Activated naive CD4-positive, alpha-beta T cell treated with anti-CD3 and anti-CD28 coated beads for 36 hours (primary cell): Measurements from ENCODE around the gene CCDC85B. TPM values are rescaled to one million over a fixed set of nuclear protein-coding genes. Genes with fewer than 3 reads are reported as not detected.

Source experiments
- CTCF ChIA-PET: fragments of 350-600 bp; sonication (Branson Sonifier 250); formaldehyde crosslinking; loops from one replicate; lab custom pipeline; 2021; ENCODE audit warnings: antibody characterized with exemption; lab: Charles Lee
- DNase-seq: peaks from one replicate; pipeline ENCODE4 v3.0.0-alpha.2; 2020
- H3K27ac Mint-ChIP-seq: one replicate; pipeline ENCODE4 v1.8.0; 2021; ENCODE audit warnings: mild to moderate bottlenecking, mixed read lengths
- H3K27me3 Mint-ChIP-seq: one replicate; pipeline ENCODE4 v1.8.0; 2021; ENCODE audit warnings: low read depth, mixed read lengths
- H3K36me3 Mint-ChIP-seq: one replicate; pipeline ENCODE4 v1.8.0; 2021; ENCODE audit warnings: low read depth, mixed read lengths
- H3K4me1 Mint-ChIP-seq: one replicate; pipeline ENCODE4 v1.8.0; 2021; ENCODE audit warnings: low read depth, mixed read lengths
- H3K4me3 Mint-ChIP-seq: one replicate; pipeline ENCODE4 v1.8.0; 2021; ENCODE audit warnings: mild to moderate bottlenecking, moderate library complexity, mixed read lengths
- H3K9me3 Mint-ChIP-seq: one replicate; pipeline ENCODE4 v1.8.0; 2021; ENCODE audit warnings: mixed read lengths
- intact Hi-C: fragments of 100-400 bp; cut with micrococcal nuclease; formaldehyde crosslinking; loops from one replicate; pipeline ENCODE4 v1.15.1; 2023
- total RNA-seq, 2 experiments: library from RNA; stranded (reverse); gene quantifications; one replicate each; pipeline ENCODE4 v1.2.3, GENCODE V29; 2021

The CCDC85B gene
- total RNA-seq, 2 experiments from 2014 or later = 27.6 to 29.0 TPM

GRCh38 chr11:65906602-65907001 lies 16.1 kb downstream of the CCDC85B start:
- Mint-ChIP-seq H3K9me3 (no peaks in the 10 kb centered on the region), H3K4me1 (peaks cover 5% of the 10 kb centered on the region), H3K27me3 (peaks cover 5% of the 10 kb centered on the region), H3K36me3 (no peaks in the 10 kb centered on the region), H3K4me3 (no peak overlapping the region), H3K27ac (no peak overlapping the region)
- no peak for DNase-seq
- intact Hi-C loops = no loop called here
- CTCF ChIA-PET = interaction anchor here (1.6 to 4.8 kb wide), 2 partner anchors 16 to 21 kb away, joined by 6 to 22 read pairs; partner anchors contain the start of gene CCDC85B

DNA sequence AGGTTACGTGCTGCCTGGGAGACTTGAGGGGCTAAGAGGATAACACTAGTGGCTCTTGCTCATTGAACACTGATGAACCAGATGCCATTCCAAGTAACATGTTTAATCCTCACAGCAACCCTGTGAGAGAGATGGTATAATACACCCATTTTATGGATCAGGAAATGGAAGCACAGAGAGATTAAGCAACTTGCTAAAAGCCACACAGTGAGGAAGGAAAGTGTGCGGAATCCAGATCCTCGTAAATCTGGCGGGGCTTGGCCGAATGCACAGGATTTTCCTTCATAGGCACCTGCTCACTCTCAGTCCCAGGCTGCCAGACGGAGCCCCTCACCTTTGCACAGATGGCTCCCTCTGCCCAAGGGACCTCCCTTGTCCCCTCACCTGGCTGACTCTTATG lies 17.4 kb downstream of the CCDC85B start:
- no peak for DNase-seq
- Mint-ChIP-seq H3K27ac (no peak overlapping the region), H3K9me3 (no peaks in the 10 kb centered on the region), H3K27me3 (peaks cover 5% of the 10 kb centered on the region), H3K4me3 (no peak overlapping the region), H3K4me1 (peaks cover 6% of the 10 kb centered on the region), H3K36me3 (no peaks in the 10 kb centered on the region)
- CTCF ChIA-PET = interaction anchor here (0.7 to 4.8 kb wide), 2 partner anchors 22 to 56 kb away, joined by 3 to 22 read pairs; no protein-coding TSS in a partner anchor
- intact Hi-C loops = no loop called here

GRCh38 chr11:65911682-65912568 lies 21.5 kb downstream of the CCDC85B start:
- Mint-ChIP-seq H3K4me3 (no peak overlapping the region), H3K27me3 (peaks cover 3% of the 10 kb centered on the region), H3K27ac (no peak overlapping the region), H3K9me3 (no peaks in the 10 kb centered on the region), H3K4me1 (peaks cover 22% of the 10 kb centered on the region), H3K36me3 (no peaks in the 10 kb centered on the region)
- CTCF ChIA-PET = interaction anchor here (1.2 to 2.3 kb wide), 4 partner anchors 11 to 27 kb away, joined by 3 to 8 read pairs (median 4); partner anchors contain the start of genes CCDC85B and FIBP
- DNase-seq = no peak
- intact Hi-C loops = loop anchor here (2.0 kb wide), 1 partner anchor 27 kb away; no protein-coding TSS in a partner anchor

DNA sequence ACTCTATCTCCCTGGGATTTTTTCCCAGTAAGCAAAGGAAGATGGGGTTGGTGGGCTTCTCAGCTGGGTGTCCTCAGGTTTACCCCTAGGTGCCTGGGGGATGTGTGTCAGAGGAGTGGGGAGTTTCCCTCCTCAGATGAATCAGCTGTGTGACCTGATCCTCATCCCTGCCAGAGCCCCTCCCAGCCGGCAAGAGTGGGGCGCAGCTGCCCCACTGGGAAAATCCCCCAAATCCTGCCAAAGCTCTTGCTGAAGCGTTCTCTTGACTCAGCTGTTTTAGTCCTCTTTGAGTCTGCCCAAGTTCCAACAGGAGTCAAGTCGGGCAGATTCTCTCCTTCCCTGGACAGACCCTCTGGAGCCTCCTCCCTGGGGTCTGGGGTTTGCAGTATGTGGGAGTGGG lies 22.4 kb downstream of the CCDC85B start:
- CTCF ChIA-PET = interaction anchor here (1.2 to 2.3 kb wide), 4 partner anchors 12 to 28 kb away, joined by 3 to 8 read pairs (median 4); partner anchors contain the start of genes CCDC85B and FIBP
- Mint-ChIP-seq H3K9me3 (no peaks in the 10 kb centered on the region), H3K27me3 (peaks cover 3% of the 10 kb centered on the region), H3K4me1 (peaks cover 26% of the 10 kb centered on the region), H3K27ac (no peak overlapping the region), H3K4me3 (no peak overlapping the region), H3K36me3 (no peaks in the 10 kb centered on the region)
- intact Hi-C loops = no loop called here
- no peak for DNase-seq

DNA sequence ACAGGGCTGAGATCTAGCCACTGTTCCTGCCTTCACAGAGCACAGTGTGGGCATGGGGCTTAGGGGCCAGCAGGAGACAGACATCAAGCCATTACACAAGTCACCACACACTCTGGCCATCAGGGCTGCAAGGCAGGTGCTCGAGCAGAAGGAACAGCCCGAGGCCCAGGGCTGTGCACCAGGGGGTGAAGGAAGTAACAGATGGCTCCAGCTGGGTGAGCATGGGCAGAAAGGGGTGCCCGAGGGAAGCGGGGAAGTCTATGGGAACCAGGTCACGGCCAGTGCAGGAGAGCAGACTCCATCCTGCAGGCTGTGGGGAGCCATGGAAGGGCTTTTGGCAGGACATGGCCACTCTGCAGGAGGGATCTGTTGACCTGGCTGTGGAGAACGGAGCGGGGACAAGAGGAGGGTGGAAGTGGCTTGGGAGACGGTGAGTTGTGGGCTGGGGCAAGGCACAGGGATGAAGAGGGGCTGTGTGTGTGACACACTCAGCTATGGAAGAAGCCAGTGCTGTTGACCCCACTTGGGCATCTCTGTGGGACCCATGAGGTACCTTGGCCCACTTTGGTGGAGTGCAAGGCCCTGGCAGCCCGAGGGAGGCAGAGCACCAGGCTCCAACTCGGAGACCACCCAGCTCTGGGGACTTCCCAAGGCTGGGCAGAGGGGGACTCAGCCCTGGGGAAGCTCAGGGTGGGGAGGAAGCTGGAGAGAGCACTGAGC lies 24.8 kb downstream of the CCDC85B start:
- no peak for DNase-seq
- peaks cover 32% of the 10 kb centered on the region for H3K4me1 Mint-ChIP-seq
- H3K9me3 Mint-ChIP-seq = no peaks in the 10 kb centered on the region
- H3K27ac Mint-ChIP-seq = no peak overlapping the region
- CTCF ChIA-PET = interaction anchor here (1.1 to 1.5 kb wide), 2 partner anchors 17 to 27 kb away, joined by 3 to 7 read pairs; partner anchors contain the start of gene FIBP
- no peak overlapping the region for H3K4me3 Mint-ChIP-seq
- H3K27me3 Mint-ChIP-seq = no peaks in the 10 kb centered on the region
- peaks cover 1% of the 10 kb centered on the region for H3K36me3 Mint-ChIP-seq
- intact Hi-C loops = loop anchor here (5.0 kb wide), 1 partner anchor 352 kb away; the partner anchor contains the start of gene RAB1B

GRCh38 chr11:65915821-65916251 lies 25.4 kb downstream of the CCDC85B start:
- intact Hi-C loops = loop anchor here (5.0 kb wide), 1 partner anchor 351 kb away; the partner anchor contains the start of gene RAB1B
- peaks cover 1% of the 10 kb centered on the region for H3K36me3 Mint-ChIP-seq
- H3K27ac Mint-ChIP-seq = no peak overlapping the region
- no peak overlapping the region for H3K4me3 Mint-ChIP-seq
- CTCF ChIA-PET = interaction anchor here (1.1 to 1.5 kb wide), 2 partner anchors 16 to 28 kb away, joined by 3 to 7 read pairs; partner anchors contain the start of gene FIBP
- H3K4me1 Mint-ChIP-seq = peaks cover 37% of the 10 kb centered on the region
- no peaks in the 10 kb centered on the region for H3K9me3 Mint-ChIP-seq
- DNase-seq = peak; percentile 30
- H3K27me3 Mint-ChIP-seq = no peaks in the 10 kb centered on the region

GRCh38 chr11:65916391-65916790 lies 25.9 kb downstream of the CCDC85B start:
- peak overlapping the region; percentile 52 for H3K4me3 Mint-ChIP-seq
- peaks cover 1% of the 10 kb centered on the region for H3K36me3 Mint-ChIP-seq
- H3K9me3 Mint-ChIP-seq = no peaks in the 10 kb centered on the region
- H3K4me1 Mint-ChIP-seq = peaks cover 38% of the 10 kb centered on the region
- CTCF ChIA-PET = interaction anchor here (1.5 kb wide), 1 partner anchor 16 kb away, joined by 7 read pairs; no protein-coding TSS in a partner anchor
- intact Hi-C loops = loop anchor here (5.0 kb wide), 1 partner anchor 351 kb away; the partner anchor contains the start of gene RAB1B
- H3K27me3 Mint-ChIP-seq = no peaks in the 10 kb centered on the region
- H3K27ac Mint-ChIP-seq = no peak overlapping the region
- DNase-seq = no peak

- Mint-ChIP-seq H3K9me3 (no peaks in the 10 kb centered on the region), H3K4me3 (peak overlapping the region; percentile 52), H3K4me1 (peaks cover 38% of the 10 kb centered on the region), H3K27me3 (no peaks in the 10 kb centered on the region), H3K36me3 (peaks cover 2% of the 10 kb centered on the region), H3K27ac (peak overlapping the region; percentile 12)
- intact Hi-C loops = loop anchor here (5.0 kb wide), 1 partner anchor 350 kb away; the partner anchor contains the start of gene RAB1B
- CTCF ChIA-PET = interaction anchor here (0.6 to 1.2 kb wide), 2 partner anchors 29 to 30 kb away, joined by 3 to 4 read pairs; partner anchors contain the start of gene FIBP
- no peak for DNase-seq
Measured at GRCh38 chr11:65917077-65917433, 26.6 kb downstream of the CCDC85B start.

DNA sequence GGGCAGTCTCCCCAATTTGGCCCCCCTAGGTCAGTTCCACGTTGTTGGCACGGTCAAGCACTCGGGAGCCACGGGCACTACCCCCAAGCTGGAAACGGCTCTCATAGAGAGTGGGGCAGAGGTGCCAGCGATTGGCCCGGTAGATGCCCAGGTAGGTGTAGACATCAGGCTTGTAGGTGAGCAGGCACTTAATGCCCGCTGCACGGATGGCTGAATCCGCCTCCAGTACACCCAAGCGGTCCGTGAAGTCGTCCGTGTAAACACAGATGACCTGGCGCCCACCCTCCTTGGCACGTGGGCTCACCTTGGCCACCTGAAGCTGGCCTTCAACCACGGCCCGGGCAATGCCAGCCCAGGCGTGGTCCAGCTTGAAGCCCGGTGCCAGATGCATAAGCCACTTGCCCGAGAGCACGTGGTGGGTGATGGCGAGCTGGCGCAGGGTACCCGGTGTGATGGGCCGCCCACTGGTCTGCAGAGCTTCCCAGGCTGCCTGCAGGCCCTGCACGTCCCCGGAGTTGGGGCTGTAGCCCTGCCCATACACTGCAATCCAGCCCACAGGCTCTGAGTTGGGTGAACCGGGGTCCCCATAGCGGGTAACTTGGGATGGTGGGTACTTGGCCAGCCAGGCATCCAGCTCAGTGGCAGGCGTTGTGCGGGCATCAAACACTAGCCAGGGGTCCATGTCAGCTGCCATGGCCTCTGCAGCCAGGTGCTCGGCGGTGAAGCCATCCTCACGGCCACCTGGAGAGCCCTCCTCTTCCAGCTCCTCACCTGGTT lies 27.1 kb downstream of the CCDC85B start:
- Mint-ChIP-seq H3K27me3 (no peaks in the 10 kb centered on the region), H3K4me1 (peaks cover 39% of the 10 kb centered on the region), H3K9me3 (no peaks in the 10 kb centered on the region), H3K36me3 (peaks cover 3% of the 10 kb centered on the region), H3K4me3 (peak overlapping the region; percentile 93), H3K27ac (peak overlapping the region; percentile 84)
- no peak for DNase-seq
- CTCF ChIA-PET = interaction anchor here (0.6 to 1.3 kb wide), 5 partner anchors 28 to 57 kb away, joined by 3 to 8 read pairs (median 4); partner anchors contain the start of gene FIBP
- intact Hi-C loops = loop anchor here (5.0 kb wide), 1 partner anchor 350 kb away; the partner anchor contains the start of gene RAB1B

DNA sequence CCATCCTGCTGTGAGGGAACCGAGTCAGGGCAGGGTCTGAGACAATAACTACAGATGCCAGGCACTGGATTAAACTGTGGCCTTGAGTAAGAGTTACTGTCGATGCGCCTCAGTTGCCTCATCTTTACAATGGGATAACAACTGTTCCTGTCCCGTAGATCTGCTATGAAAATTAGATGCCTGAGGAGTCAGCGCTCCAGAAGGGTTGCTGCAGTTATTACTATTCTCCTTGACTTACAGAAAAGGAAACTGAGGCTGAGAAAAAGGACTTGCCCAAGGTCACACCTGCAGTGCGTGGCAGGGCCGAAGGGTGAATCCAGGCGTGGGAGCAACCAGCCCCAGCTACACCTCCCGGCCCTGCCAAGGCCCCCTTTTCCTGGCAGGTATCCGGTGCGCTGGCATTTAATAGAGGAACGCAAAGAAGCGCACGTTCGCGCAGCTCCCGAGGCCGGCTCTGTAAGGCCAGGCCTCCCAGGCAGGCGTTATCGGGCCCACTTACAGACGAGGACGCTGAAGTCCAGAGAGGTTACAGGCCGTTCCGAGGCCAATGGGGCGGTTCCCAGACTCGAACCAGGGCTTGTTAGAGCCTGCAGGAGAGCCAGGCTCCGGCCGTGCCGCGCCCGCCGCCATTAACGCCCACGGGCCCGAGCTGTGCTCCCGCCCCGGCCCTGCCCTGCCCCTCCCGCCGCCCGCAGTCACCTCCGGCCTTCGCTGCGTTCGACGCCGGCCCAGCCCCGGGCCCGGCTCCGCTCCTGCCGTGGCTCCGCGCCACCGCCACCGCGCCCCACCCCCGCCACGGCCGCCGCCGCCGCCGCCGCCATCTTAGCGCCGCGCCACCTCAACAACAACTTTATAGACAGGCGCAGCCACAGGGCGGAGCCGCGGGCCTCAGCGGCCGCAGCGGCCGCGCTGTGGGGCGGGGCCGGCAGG lies 28.0 kb downstream of the CCDC85B start, which contains the start of gene C11orf68:
Gene C11orf68, minus strand, starts transcription at position 852 of the 930 bp plus-strand sequence. Its CDS starts 31 bp downstream, at position 821.
- no peak for DNase-seq
- peaks cover 8% of the 10 kb centered on the region for H3K36me3 Mint-ChIP-seq
- H3K27me3 Mint-ChIP-seq = no peaks in the 10 kb centered on the region
- CTCF ChIA-PET = interaction anchor here (0.6 to 1.3 kb wide), 4 partner anchors 29 to 58 kb away, joined by 3 to 8 read pairs (median 4); partner anchors contain the start of gene FIBP
- peaks cover 41% of the 10 kb centered on the region for H3K4me1 Mint-ChIP-seq
- H3K9me3 Mint-ChIP-seq = no peaks in the 10 kb centered on the region
- intact Hi-C loops = loop anchor here (1.0 to 5.0 kb wide), 8 partner anchors 18 to 349 kb away; partner anchors contain the start of genes CCDC85B, FOSL1, RAB1B and SART1
- peak within 1 kb of the TSS; percentile 84 for H3K27ac Mint-ChIP-seq
- H3K4me3 Mint-ChIP-seq = peak within 1 kb of the TSS; percentile 93
